ENCODE measurements around the gene FRA10AC1.

The FRA10AC1 gene, protein sequence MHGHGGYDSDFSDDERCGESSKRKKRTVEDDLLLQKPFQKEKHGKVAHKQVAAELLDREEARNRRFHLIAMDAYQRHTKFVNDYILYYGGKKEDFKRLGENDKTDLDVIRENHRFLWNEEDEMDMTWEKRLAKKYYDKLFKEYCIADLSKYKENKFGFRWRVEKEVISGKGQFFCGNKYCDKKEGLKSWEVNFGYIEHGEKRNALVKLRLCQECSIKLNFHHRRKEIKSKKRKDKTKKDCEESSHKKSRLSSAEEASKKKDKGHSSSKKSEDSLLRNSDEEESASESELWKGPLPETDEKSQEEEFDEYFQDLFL

DNA sequence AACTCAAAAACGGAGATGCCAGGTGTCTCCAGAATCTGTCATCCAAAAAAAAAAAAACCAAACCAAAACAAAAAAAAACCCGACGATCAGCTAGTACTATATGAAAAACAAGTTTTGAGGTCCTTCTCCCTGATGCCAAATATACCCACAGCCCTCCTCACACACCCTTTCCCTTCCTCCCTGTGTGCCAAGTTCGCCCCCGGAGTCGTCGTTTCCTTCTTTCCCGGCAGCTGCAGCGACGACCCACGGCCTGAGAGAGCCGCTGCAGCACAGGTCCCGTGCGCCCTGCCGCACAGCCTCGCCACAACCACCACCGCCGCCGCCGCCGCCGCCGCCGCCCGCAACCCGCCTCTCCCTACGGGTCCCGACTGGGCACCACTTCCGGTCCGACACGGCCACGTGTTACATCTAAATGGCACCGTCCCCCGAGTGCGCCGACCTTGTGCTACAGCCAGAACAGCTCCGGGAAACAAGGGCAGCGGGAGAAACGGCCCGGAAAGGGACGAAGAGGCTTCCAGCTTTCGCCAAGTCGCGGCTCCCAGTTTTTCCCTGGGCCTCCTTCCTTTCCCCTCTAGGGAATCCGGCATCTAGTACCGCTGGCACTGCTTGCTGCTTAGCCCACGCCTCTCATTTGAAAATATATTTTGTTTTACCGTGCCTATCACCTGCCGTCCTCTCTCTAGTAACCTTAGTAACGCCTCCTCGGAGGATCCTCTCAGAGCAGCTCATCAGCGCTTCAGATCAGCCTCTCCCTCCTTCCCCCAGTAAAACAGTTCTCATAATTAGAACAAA lies at the start of gene FRA10AC1:
FRA10AC1 (minus strand) TSS at position 383 of the 792 bp plus-strand sequence. CDS start 2,486 bp downstream, outside the sequence.
- FAIRE-seq (peak; percentile 79), DNase-seq (ENCODE audit: insufficient read length, low spot score) (peak; percentile 80)

DNA sequence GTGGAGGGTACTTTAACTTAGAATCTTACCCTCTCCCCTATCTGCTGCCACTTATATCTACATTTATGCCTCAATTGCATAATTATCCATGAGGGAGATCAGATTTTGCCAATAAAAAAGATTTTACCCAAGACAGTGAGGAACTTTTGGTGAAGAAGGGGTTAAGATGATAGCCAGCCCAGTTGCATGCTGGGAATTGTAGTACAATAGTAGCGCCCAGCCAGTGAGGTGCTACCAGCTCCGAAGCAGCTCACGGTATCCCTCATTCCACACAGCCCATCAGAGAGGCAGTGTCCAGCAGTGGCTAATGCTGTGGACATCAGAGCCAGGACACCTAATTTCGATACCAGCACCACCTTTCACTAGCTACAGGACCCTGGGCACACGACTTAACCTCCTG lies 49.4 kb upstream of the FRA10AC1 start:
- DNase-seq (ENCODE audit: insufficient read length, low spot score) (peak; percentile 40), FAIRE-seq (peak; percentile 90)

DNA sequence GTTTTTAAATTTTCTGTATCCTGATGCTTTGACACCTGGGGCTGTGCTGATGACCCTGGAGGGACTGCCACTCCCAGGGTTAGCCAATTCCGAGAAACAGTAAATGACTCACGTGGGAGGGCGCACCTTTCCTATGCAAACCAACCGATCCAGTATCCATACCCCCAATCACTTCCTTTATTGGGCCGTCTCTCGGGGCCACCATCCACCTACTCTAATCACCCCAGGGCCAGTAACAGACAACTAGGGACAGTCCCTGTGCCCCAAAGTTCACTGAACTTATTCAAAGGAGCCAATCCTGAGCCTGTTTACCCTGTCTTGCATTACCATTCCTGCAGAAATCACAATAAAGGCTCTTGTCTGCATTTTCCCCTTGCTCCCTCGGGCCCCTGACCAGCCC lies 48.7 kb upstream of the FRA10AC1 start:
- FAIRE-seq (no peak), DNase-seq (ENCODE audit: insufficient read length, low spot score) (no peak)

DNA sequence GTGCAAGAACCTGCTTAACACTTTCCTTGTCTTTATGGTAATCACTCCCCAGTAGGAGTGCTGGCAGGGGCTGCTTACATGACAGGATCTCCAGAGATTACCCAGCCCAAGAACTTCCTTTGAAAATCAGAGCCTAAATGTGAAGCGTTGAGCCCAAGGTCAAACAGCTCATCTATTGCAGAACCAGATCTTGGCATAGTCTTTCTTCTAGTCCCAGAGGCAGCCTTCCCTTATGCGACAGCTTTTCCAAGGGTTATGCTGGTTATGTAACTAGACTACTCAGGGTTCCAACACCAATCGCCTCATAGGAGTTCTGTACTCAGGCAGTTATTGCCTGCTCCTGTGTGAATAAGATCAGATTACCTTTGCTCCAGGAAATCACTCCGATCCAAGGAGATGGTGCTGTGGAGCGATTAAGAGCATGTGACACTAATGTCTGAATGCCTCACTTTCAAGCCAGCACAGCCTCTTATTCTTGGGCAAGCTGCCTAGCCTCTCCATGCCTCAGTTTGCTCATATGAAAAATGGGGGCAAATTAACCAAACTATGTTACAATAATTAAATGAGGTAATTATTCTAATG lies 46.9 kb upstream of the FRA10AC1 start:
- FAIRE-seq (no peak), DNase-seq (ENCODE audit: insufficient read length, low spot score) (no peak)

DNA sequence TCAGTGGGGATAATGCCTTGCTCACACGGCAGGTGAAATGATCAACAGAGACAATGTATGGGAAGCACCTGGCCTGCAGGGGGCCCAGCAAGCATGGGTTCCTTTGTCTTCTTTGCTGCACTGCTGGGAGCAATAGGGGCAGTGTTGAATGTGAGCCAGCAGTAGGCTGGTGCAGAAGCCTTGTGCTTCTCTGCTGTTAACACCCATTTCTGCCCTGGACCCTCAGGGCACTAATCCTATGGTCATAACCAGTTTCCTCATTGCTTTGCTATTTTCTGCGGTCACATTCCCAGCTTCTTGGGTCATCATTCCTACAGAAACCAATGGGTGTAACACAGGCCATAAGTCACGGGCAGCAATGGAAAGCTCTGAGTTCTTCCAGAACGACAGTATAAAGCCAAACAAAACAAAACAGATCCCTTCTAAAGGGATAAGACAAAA lies 44.5 kb upstream of the FRA10AC1 start:
- FAIRE-seq, result peak; percentile 96
- DNase-seq (ENCODE audit: insufficient read length, low spot score), result peak; percentile 94

DNA sequence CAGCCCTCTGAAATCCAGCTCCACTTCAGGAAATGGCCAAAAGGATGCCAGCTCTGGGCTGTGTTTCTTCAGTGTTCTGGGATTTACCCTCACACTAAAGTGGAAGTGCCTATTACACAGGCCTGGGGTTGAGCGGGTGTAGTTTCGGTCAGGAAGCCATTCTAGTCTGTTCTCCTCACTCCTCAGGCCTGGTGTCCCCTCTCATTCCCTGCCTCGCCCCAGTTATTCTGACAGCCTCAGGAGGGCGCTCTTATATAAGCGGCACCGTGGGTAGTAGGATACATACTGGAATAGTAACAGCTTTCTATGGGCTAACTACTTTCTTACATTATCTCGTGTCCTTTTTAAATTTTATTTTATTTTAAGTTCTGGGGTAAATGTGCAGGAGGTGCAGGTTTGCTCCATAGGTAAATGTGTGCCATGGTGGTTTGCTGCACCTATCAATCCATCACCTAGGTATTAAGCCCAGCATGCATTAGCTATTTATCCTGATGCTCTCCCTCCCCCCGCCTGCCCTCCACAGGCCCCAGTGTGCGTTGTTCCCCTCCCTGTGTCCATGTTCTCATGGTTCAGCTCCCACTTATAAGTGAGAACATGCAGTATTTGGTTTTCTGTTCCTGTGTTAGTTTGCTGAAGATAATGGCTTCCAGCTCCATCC lies 43.1 kb upstream of the FRA10AC1 start:
- FAIRE-seq, result no peak
- DNase-seq (ENCODE audit: insufficient read length, low spot score), result peak; percentile 51

DNA sequence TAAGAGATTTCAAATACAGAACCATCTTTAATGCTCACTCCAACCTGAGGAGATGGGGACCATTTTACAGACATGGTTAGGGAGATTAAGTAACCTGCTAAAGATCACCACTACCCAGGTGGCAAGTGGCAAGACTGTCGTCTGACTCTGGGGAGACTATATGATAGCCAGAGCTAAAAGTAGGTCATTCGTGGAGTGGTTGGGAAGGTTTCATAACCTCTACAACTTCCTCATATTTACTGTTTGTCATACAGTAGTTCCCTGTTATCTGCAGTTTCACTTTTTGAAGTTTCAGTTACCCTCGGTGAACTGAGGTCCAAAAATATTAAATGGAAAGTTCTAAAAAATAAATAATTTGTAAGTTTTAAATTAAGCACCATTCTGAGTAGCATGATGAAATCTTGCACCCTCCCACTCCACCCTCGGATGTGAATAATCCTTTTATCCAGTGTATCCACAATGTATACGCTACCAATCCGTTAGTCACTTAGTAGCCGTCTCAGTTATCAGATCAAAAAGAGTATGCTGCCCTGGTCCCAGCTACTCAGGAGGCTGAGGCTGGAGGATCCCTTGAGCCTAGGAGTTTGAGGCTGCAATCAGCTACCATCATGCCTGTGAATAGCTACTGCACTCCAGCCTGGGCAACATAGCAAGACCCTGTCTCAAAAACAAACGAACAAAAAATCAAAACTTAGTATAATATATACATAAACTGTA lies 40.4 kb upstream of the FRA10AC1 start:
- DNase-seq (ENCODE audit: insufficient read length, low spot score), result no peak
- FAIRE-seq, result no peak

DNA sequence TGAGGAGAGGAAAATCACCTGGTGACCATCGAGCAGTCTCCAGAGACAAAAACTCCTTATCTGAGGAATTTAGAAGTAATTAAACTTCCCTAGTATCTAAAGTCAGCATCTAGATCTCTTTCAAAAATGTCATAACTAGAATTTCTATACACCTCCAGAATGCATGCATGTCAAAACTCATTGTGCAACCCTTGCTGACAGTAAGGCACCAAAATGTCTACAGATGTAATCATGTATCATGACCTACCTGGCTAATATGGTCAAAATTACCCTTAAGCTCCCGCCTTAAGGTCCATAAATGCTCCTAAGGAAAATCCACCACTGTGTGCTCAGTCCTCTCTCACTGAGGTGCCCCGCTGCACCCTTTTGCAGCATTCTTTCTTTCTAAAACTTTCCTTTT lies 39.0 kb upstream of the FRA10AC1 start:
- FAIRE-seq (no peak), DNase-seq (ENCODE audit: insufficient read length, low spot score) (no peak)

DNA sequence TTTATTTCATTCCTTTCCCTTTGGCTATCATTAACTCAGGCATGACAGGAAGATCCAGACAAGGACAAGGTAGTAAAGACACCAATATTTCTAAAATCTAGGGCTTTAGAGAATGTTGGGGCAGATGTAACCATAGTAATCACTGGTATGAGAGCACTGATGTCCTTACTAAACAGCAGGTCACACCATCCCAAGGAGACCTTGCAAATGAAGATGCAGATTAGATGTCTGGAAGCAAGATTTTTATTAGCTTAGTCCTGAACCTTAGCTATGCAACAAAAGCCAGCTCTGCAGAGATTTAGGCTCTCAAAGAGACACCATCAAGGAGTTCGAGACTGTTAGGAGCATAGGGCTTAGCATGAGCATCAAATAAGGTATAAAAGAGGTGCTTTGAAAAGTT lies 23.6 kb upstream of the FRA10AC1 start:
- no peak for FAIRE-seq
- DNase-seq (ENCODE audit: insufficient read length, low spot score), result no peak

DNA sequence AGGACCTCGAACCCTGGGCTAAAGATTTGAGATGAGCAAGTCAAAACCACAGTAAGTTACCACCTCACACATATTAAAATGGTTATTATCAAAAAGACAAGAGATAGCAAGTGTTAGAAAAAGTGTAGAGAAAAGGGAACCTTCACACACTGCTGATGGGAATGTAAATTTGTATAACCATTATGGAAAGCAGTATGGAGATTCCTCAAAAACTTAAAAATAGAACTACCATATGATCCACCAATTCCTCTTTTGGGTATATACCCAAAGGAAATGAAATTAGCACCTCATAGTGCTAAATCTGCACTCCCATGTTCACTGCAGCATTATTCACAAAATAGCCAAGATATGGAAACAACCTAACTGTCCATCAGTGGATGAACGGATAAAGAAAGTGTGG lies 20.8 kb upstream of the FRA10AC1 start:
- FAIRE-seq (no peak), DNase-seq (ENCODE audit: insufficient read length, low spot score) (no peak)

DNA sequence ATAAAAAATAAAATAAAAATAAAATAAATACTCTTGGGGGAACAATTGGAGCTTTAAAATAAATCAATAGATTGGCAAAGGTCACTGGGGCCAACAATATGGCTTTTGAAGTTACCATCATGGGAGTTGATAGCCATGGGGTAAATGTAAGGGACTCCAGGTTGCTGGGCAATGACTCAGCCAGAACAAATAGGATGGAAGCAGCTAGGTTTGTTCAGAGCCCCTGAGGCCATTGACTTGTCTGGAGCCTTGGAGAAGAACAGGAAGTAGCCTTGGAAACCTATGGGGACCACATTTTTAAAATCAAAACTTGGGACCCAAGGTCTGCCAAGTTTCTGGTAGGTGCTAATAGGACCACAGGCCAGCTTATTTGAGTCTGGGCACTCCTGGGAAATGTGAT lies 20.2 kb upstream of the FRA10AC1 start:
- FAIRE-seq, result no peak
- no peak for DNase-seq (ENCODE audit: insufficient read length, low spot score)

DNA sequence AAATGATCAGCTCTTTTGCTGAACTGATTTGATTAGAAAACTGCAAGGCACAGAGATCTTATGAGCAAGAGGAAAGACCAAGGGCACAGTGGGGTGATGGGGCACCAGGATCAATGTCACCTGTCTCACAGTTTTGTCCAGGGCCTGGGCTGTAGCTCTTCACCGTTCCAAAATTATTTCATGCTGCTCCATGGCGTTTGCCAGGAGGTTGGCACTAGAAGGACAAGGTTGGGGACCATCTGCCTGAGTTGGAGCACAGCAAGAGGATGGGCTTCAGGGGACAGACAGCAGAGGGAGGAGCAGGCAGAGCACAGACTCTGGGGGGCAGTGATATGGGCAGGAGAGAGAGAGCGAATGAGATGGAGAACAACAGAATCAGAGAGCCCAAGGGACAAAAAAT lies 17.5 kb upstream of the FRA10AC1 start:
- DNase-seq (ENCODE audit: insufficient read length, low spot score), result no peak
- FAIRE-seq, result no peak

DNA sequence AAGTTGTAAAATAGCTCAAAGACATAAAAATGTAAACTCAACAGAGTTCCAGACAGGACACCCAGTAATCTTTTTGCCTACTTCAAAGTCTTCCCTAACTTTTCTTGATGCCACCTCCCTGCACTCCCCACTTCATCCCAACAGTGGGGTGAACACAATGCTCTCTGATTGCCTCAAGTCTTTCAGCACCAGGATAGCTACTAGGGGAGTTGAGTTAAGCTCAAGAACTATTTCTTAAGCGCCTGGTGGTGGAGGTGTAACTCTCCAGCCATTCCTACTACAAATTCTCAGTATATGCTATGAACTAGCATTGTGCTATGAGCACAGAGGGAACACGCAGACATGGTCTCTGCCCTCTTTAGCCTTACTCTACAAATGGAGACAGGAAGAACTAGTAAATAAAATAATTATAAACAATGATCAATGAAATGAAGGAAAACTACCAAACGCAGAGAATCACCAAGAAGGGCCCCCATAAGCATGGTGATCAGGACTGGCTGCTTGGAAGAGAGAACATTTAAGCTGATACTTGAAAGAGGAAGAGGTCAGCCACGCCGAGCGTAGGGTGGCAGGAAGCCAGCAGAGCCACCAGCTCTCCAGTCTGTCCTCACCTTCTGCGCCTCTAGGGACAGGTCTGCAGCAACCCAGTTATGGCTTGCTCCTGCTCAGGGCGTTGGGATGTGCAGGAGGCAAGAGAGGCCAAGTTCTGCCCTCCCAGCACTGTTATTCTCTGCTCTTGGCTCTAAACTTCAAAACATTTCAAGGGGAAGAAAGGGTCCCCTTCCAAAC lies 16.7 kb upstream of the FRA10AC1 start:
- FAIRE-seq, result no peak
- DNase-seq (ENCODE audit: insufficient read length, low spot score), result no peak

DNA sequence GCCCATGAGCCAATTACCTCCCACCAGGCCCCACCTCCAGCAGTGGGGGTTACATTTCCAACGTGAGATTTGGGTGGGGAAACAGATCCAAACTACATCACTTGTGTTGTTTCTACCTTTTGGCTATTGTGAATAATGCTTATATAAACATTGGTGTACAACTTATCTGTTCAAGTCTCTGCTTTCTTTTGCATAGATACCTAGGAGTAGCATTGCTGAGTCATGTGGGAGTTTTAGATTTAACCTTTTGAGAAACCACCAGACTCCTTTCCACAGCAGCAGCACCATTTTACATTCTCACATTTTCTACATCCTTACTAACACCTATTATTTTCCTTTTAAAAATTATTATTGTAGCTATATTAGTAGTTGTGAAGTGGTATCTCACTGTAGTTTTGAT lies 14.4 kb upstream of the FRA10AC1 start:
- DNase-seq (ENCODE audit: insufficient read length, low spot score) (no peak), FAIRE-seq (no peak)

DNA sequence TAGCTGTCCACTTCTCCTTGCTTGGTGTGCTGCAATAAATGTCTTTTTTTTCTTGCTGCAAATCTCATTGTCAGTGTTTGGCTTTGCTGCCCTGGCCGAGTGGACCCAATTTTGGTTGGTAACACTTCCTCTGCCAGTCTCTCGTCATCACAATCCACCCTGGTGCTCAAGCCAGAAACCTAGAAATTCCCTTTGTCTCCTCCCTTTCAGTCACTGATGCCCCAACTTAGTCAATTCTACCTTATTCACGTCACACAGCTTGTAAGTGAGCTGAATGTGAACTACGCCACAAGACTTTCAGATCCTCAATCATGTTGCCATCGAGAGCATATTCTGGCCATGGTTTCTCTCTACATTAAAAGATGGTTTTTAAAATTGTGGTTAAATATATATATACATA lies 13.0 kb upstream of the FRA10AC1 start:
- no peak for DNase-seq (ENCODE audit: insufficient read length, low spot score)
- FAIRE-seq, result peak; percentile 26

DNA sequence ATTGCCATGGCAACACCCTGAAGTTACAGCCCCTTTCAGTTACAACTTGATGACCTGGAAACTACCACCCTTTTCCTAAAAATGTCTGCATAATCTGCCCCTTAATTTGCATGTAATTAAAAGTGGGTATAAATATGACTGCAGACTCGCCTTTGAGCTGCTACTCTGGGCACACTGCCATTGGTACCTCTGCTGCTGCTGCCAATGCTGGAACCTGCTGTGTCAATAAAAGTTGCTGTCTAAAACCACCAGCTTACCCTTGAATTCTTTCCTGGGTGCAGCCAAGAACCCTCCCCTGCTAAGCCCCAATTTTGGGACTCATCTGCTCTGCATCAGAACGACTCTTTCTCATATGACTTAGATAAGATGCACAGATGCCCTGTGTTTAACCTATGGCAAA lies 10.2 kb upstream of the FRA10AC1 start:
- no peak for FAIRE-seq
- DNase-seq (ENCODE audit: insufficient read length, low spot score), result no peak

DNA sequence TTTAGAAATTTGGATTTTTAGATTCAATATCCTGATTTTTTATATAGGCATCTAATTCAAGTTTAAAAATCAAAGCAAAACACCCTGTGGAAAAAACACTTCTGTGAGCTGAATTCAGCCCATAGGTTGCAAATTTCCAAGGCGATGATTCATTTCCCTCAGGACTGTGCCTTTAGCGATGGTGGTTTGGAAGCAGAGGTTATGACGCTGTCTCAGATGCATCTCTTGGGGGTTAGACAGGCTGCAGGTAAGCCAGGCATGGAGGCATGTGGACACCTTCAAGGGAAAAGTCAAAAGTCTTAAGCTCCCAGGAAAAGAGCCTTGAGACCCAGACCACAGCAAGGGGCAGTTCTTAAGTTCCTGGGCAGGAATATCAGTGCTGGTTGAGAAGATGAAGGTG lies 9.5 kb upstream of the FRA10AC1 start:
- no peak for FAIRE-seq
- DNase-seq (ENCODE audit: insufficient read length, low spot score), result no peak

DNA sequence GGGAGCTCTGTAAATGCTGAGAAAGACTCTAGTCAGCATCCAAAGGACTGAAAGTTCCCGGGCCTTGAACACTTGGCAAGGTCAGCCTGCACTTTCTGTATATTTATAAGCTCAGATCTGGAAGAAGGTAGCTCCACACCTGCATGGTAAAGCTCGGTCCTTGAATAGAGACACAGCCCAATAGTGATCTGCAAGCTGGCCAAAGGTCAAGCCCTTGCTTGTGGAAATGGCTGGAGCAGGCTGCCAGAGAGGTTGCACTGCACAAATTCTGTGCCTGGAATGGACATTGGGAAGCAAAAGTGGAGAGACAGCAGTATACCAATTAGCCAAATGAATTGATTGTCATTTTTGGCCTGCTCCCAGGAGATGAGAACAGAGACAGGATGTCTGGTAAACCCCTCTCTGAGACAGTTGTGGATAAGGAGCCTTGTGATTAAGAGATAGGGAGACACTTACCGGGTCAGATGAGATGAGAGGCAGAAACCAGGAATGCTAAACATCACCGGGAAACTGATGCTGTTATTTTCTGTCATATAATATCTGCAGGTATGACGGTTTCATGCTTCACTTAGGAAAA lies 8.0 kb upstream of the FRA10AC1 start:
- DNase-seq (ENCODE audit: insufficient read length, low spot score), result no peak
- FAIRE-seq, result no peak

DNA sequence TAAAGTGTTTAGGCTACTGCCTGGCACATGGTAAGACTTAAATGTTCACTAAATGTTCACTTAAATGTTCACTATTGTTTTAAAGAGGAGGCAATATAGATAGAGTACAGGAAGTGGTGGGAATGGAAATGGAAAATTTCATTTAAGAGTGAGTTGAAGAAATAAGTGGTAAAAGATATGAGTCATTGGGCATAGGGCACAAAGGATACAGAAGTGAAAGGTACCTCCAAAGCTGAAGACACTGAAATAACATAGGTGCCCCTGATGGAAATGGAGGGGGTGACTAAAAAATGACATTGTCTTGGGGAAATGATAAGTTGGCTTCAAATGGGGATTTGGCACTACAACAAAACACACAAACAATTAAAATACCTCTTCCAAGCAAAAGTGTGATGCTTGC lies 5.2 kb upstream of the FRA10AC1 start:
- no peak for DNase-seq (ENCODE audit: insufficient read length, low spot score)
- no peak for FAIRE-seq
